ENCODE data around the gene PRKCA. TPM values are rescaled to one million over a fixed set of nuclear protein-coding genes. Genes with fewer than 3 reads are reported as not detected.

Gene PRKCA
- total and polyA plus RNA-seq, 12 donors: 1.6 to 27.6 (median 10.5) TPM

- no peaks in the 10 kb centered on the region for H3K36me3 ChIP-seq
- H3K9me3 ChIP-seq: no peaks in the 10 kb centered on the region
- no peaks in the 10 kb centered on the region for H3K27me3 ChIP-seq
- TF ChIP-seq CTCF (IDR thresholded peaks at IDR 0.05): no peak
- H3K27ac ChIP-seq: no peak overlapping the region
- 78 to 79% methylated on average over 4 of the region's 4 CpGs for WGBS, 2 donors
- ATAC-seq (peak in 3 of 8 donors; percentile 50 to 58 (median 56)), DNase-seq (no peak)
- no peak overlapping the region for H3K4me3 ChIP-seq
- peaks cover 0 to 12% (median 0%) of the 10 kb centered on the region in 9 donors for H3K4me1 ChIP-seq
- intact Hi-C loops (cut with DNase I): loop anchor here in 2 of 10 donors (10.0 kb wide), 2 partner anchors 235 to 255 kb away; no protein-coding TSS in a partner anchor
These were observed 7.4 kb downstream of the PRKCA start for GRCh38 chr17:66309793-66310192.

DNA sequence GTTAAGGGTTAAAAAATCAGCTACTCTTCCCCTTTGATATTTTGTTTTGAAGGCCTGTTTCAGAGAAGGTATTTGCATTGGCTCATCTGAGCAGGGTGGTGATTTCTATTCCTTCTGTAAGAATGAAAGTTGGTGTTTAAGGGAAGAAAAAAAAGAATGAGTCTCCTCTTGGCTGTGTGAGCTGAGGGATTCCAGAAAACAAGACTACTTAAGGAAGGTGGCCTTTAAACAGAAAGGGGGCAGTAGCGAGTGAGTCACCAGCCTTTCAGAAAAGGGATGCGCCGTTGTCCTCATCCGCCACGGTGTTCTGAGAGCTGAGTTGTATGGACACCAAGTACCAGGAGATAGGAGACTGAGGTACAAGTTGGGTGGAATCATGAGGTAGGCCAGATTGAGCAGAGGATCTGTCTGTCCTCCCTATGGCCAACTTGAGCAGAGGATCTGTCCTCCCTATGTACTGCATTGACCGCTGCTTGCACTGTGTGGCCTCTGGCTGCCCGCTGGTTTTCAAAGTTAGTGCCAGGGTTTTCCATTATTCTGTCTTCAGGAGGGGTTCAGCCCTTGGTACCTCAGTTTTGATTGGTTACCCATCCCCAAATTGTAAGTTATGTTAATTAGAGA lies 8.2 kb downstream of the PRKCA start:
- no peak overlapping the region for H3K4me3 ChIP-seq
- no peaks in the 10 kb centered on the region for H3K27me3 ChIP-seq
- intact Hi-C loops (cut with DNase I): loop anchor here in 1 of 10 donors (10.0 kb wide), 1 partner anchor 234 kb away; no protein-coding TSS in a partner anchor
- H3K9me3 ChIP-seq: no peaks in the 10 kb centered on the region
- no peak for TF ChIP-seq CTCF (IDR thresholded peaks at IDR 0.05)
- H3K27ac ChIP-seq: no peak overlapping the region
- H3K4me1 ChIP-seq: peaks cover 0 to 6% (median 0%) of the 10 kb centered on the region in 9 donors
- no peaks in the 10 kb centered on the region for H3K36me3 ChIP-seq
- ATAC-seq (no peak), DNase-seq (no peak)
- 89 to 91% methylated on average over 7 of the region's 7 CpGs for WGBS, 2 donors

DNA sequence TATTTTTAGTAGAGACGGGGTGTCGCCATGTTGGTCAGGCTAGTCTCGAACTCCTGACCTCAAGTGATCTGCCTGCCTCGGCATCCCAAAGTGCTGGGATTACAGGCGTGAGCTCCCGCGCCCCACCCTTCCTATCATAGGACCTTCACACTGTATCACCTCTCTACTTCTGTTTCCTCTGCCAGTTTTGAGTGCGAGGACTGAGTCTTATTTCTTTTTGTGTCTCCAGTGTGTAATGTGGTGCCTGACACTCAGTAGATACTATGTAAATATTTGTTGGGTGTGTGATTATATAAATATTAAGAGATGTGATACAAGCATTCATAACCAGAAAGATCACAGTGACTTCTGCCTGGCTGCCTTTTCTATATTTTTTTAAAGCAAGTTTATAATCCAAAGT lies 10.5 kb downstream of the PRKCA start:
- Histone ChIP-seq H3K27me3 (no peaks in the 10 kb centered on the region), H3K4me3 (no peak overlapping the region), H3K9me3 (no peaks in the 10 kb centered on the region), H3K36me3 (no peaks in the 10 kb centered on the region), H3K27ac (no peak overlapping the region), H3K4me1 (peaks cover 0 to 6% (median 0%) of the 10 kb centered on the region in 9 donors)
- DNase-seq: no peak
- intact Hi-C loops (cut with DNase I): loop anchor here in 1 of 10 donors (10.0 kb wide), 1 partner anchor 232 kb away; no protein-coding TSS in a partner anchor
- WGBS, 2 donors: 77 to 85% methylated on average over 8 of the region's 8 CpGs
- no peak for TF ChIP-seq CTCF (IDR thresholded peaks at IDR 0.05)
- ATAC-seq: no peak

GRCh38 chr17:66313325-66313724 lies 10.9 kb downstream of the PRKCA start:
- Histone ChIP-seq H3K9me3 (no peaks in the 10 kb centered on the region), H3K36me3 (no peaks in the 10 kb centered on the region), H3K4me1 (peaks cover 0 to 6% (median 0%) of the 10 kb centered on the region in 9 donors), H3K27ac (no peak overlapping the region), H3K4me3 (no peak overlapping the region), H3K27me3 (no peaks in the 10 kb centered on the region)
- TF ChIP-seq CTCF (IDR thresholded peaks at IDR 0.05): no peak
- ATAC-seq (no peak), DNase-seq (no peak)
- intact Hi-C loops (cut with DNase I): loop anchor here in 1 of 10 donors (10.0 kb wide), 1 partner anchor 231 kb away; no protein-coding TSS in a partner anchor

Measured in heart right ventricle (tissue), 16 donors.